Gastroesophageal sphincter (tissue), 4 donors: ENCODE data around the gene ANO9. TPM values are rescaled to one million over a fixed set of nuclear protein-coding genes. Genes with fewer than 3 reads are reported as not detected.

Experiments used
- ATAC-seq: fragments of 150-250 bp; one replicate; pipeline ENCODE4 v1.9.1; 2016; ENCODE audit warnings: mild to moderate bottlenecking, moderate library complexity
- H3K27ac ChIP-seq, 4 donors: fragments of 200-600 bp; sonication (generic) in 3 of 4; 1 replicate in 3 of 4; 2 replicates in 1 of 4; pipeline ENCODE4 v1.5.1; 2016 to 2019
- H3K27me3 ChIP-seq: fragments of 200-600 bp; sonication (generic); one replicate; pipeline ENCODE4 v1.5.1; 2019
- H3K36me3 ChIP-seq, 2 donors: fragments of 200-600 bp; sonication (generic); one replicate each; pipeline ENCODE4 v1.5.1; 2019; ENCODE audit warnings: control low read depth in 1 of 2
- H3K4me1 ChIP-seq, 3 donors: fragments of 200-600 bp; sonication (generic); 1 replicate in 2 of 3; 2 replicates in 1 of 3; pipeline ENCODE4 v1.5.1; 2016 to 2019; ENCODE audit warnings: control low read depth in 2 of 3
- H3K4me3 ChIP-seq, 2 donors: fragments of 200-600 bp; sonication (generic); one replicate each; pipeline ENCODE4 v1.5.1; 2019; ENCODE audit warnings: mild to moderate bottlenecking in 1 of 2, moderate library complexity in 1 of 2
- H3K9me3 ChIP-seq, 3 donors: fragments of 200-600 bp; sonication (generic); one replicate each; pipeline ENCODE4 v1.5.1; 2017 to 2019; ENCODE audit warnings: control low read depth in 2 of 3
- CTCF ChIP-seq, 4 experiments: fragments of 200-600 bp in 2 of 4; fragments of 450-650 bp in 2 of 4; sonication (generic) in 1 of 4; IDR thresholded peaks; one replicate each; pipeline ENCODE4 v1.5.1; 2017 to 2019; ENCODE audit warnings: antibody characterized with exemption in 4 of 4, mild to moderate bottlenecking in 2 of 4, moderate library complexity in 2 of 4
- EP300 ChIP-seq: sonication (generic); formaldehyde crosslinking; IDR thresholded peaks from one replicate; pipeline ENCODE4 v1.6.1; 2017; ENCODE audit warnings: antibody characterized with exemption, mild to moderate bottlenecking
- POLR2A ChIP-seq, 2 donors: fragments of 450-650 bp; IDR thresholded peaks; one replicate each; pipeline ENCODE4 v1.6.1; 2017; ENCODE audit warnings: antibody characterized with exemption in 2 of 2, mild to moderate bottlenecking in 2 of 2, moderate library complexity in 1 of 2
- POLR2AphosphoS5 ChIP-seq: sonication (generic); formaldehyde crosslinking; IDR thresholded peaks from one replicate; pipeline ENCODE4 v1.6.1; 2017; ENCODE audit warnings: antibody characterized with exemption
- WGBS, 2 donors: methylation state at CpG; one replicate each; pipeline ENCODE4 v1.1.5; 2018; ENCODE audit warnings: low coverage in 1 of 2; 5-methylcytosine and 5-hydroxymethylcytosine counted together
- total RNA-seq, 4 donors: library from RNA; depleted of rRNA; stranded (reverse); fragments of >200 nt; gene quantifications; one replicate each; pipeline ENCODE4 v1.1.0, GENCODE V29; 2016

Gene ANO9
- total RNA-seq, 4 donors from 2014 or later: 0.22 to 0.94 (median 0.47) TPM; not detected in 1

- H3K27ac ChIP-seq: peak overlapping the region in 1 of 4 donors; percentile 35
Observed at GRCh38 chr11:372809-373715, 68.7 kb downstream of the ANO9 start.

GRCh38 chr11:371716-372590 is 69.9 kb downstream of the ANO9 start:
- 40 to 91% methylated on average over 1 to 9 of the region's 19 CpGs for WGBS, 2 donors
- Histone ChIP-seq H3K4me1 (peaks cover 0 to 29% (median 8%) of the 10 kb centered on the region in 3 donors), H3K4me3 (no peak overlapping the region), H3K27ac (no peak overlapping the region), H3K9me3 (no peaks in the 10 kb centered on the region), H3K36me3 (peaks cover 0 to 22% of the 10 kb centered on the region in 2 donors), H3K27me3 (peaks cover 18% of the 10 kb centered on the region)
- TF ChIP-seq POLR2AphosphoS5 (no peak), CTCF (IDR thresholded peaks at IDR 0.05) (no peak), EP300 (no peak), POLR2A (IDR thresholded peaks at IDR 0.05) (no peak)
- no peak for ATAC-seq

More at GRCh38 chr11:372809-373715, 68.7 kb downstream of the ANO9 start:
- ATAC-seq: no peak
- WGBS, 2 donors: 83 to 88% methylated on average over 1 to 8 of the region's 41 CpGs
- Histone ChIP-seq H3K4me1 (peaks cover 0 to 27% (median 8%) of the 10 kb centered on the region in 3 donors), H3K9me3 (no peaks in the 10 kb centered on the region), H3K36me3 (peaks cover 0 to 29% of the 10 kb centered on the region in 2 donors), H3K27me3 (peaks cover 6% of the 10 kb centered on the region), H3K4me3 (no peak overlapping the region)
- TF ChIP-seq EP300 (no peak), CTCF (IDR thresholded peaks at IDR 0.05) (no peak), POLR2AphosphoS5 (no peak), POLR2A (IDR thresholded peaks at IDR 0.05) (no peak)

GRCh38 chr11:371051-371450 is 70.8 kb downstream of the ANO9 start:
- Histone ChIP-seq H3K36me3 (peaks cover 0 to 13% of the 10 kb centered on the region in 2 donors), H3K9me3 (no peaks in the 10 kb centered on the region), H3K4me3 (no peak overlapping the region), H3K27me3 (peaks cover 18% of the 10 kb centered on the region), H3K4me1 (peaks cover 0 to 29% (median 8%) of the 10 kb centered on the region in 3 donors), H3K27ac (no peak overlapping the region)
- TF ChIP-seq EP300: no peak
- no peak for TF ChIP-seq POLR2AphosphoS5
- no peak for TF ChIP-seq CTCF (IDR thresholded peaks at IDR 0.05)
- no peak for TF ChIP-seq POLR2A (IDR thresholded peaks at IDR 0.05)
- 90% methylated on average over 2 of the region's 5 CpGs; no CpG with 5 or more reads in 1 of the 2 donors for WGBS, 2 donors
- ATAC-seq: no peak

DNA sequence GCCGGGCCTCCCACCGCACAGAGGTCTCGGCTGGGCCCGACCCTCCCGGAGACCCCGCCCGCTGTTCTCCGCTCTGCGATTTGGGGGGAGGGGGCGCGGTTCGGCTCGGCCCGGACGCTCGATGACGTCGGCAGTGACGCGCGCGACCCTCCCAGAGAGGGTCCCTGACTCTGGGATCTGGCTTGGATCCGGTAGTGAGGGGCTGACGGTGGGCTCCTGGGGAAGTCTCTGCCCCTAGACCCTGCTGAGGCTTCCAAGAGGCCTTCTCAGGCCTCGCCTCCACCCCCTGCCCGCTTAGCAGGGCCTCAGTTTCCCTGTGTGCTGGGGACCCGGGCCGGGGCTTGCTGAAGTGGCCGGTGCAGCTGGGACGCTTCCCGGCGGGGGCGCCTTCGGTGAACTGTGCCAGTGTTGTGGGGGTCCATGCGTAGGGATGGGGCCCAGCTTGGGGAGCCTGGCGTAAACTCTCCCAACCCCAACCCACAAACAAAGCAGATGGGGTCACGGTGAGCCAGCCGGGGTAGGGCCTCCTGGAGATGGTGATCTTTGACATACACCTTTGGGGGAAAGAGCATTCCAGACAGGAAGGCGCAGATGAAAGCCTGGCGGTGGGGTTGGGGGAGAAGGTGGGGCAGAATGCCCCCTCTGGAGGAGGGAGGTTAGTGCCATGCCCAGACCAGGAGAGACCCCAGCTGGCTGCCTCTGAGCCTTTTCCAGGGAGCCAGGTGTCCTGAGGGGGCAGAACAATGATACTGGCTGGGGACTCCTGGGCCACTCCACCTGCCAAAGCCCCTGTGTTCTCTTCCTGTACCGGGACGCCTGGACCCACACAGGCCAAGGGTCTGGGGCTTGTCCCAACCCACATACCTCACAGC is 71.5 kb downstream of the ANO9 start:
- Histone ChIP-seq H3K9me3 (no peaks in the 10 kb centered on the region), H3K27me3 (peaks cover 19% of the 10 kb centered on the region), H3K27ac (no peak overlapping the region), H3K36me3 (peaks cover 0 to 6% of the 10 kb centered on the region in 2 donors), H3K4me3 (peak overlapping the region in 1 of 2 donors; percentile 56), H3K4me1 (peaks cover 0 to 29% (median 8%) of the 10 kb centered on the region in 3 donors)
- ATAC-seq: no peak
- no CpG with 5 or more reads among the region's 42 CpGs for WGBS, 2 donors
- TF ChIP-seq EP300: no peak
- no peak for TF ChIP-seq CTCF (IDR thresholded peaks at IDR 0.05)
- no peak for TF ChIP-seq POLR2A (IDR thresholded peaks at IDR 0.05)
- no peak for TF ChIP-seq POLR2AphosphoS5
